22Rv1 (cell line): ENCODE data around the gene TTC7B.

Experiments
- ZFX ChIP-seq: fragments of 450-650 bp; IDR thresholded peaks from 2 replicates; pipeline ENCODE4 v1.6.1; 2017; ENCODE audit warnings: antibody characterized with exemption, borderline replicate concordance
- TF ChIP-seq, protein P1 (sequence below): fragments of 450-650 bp; IDR thresholded peaks from 2 replicates; pipeline ENCODE4 v1.5.1; 2017; ENCODE audit warnings: mild to moderate bottlenecking

DNA sequence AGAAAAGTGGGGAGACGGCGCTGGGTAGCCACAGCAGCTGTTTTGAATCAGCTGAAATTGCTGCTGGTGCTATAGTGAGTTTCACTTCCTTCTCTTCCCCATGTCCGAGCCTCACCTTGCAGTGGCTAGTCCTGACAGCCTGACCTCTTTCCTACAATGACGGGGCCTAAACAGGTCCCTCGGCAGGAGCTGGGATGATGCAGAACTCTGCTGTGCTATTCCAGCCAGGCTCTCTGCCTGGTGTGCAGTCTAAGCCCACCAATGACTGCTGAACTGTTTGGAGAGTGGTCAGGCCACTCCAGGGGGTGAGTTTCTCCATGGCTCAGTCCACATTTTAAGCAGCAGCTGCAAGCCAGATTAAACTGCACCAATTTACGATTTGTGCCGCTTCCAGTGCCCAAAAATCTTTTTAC, 207.3 kb downstream of the TTC7B start:
- no peak for TF ChIP-seq ZFX
- TF ChIP-seq, protein P1, sequence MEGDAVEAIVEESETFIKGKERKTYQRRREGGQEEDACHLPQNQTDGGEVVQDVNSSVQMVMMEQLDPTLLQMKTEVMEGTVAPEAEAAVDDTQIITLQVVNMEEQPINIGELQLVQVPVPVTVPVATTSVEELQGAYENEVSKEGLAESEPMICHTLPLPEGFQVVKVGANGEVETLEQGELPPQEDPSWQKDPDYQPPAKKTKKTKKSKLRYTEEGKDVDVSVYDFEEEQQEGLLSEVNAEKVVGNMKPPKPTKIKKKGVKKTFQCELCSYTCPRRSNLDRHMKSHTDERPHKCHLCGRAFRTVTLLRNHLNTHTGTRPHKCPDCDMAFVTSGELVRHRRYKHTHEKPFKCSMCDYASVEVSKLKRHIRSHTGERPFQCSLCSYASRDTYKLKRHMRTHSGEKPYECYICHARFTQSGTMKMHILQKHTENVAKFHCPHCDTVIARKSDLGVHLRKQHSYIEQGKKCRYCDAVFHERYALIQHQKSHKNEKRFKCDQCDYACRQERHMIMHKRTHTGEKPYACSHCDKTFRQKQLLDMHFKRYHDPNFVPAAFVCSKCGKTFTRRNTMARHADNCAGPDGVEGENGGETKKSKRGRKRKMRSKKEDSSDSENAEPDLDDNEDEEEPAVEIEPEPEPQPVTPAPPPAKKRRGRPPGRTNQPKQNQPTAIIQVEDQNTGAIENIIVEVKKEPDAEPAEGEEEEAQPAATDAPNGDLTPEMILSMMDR, result no peak
